Neuron (in vitro differentiated cells): ENCODE results near the gene RBFOX2.

Experiments used
- H2AFZ ChIP-seq: one replicate; pipeline ENCODE4 v1.6.1; 2013; ENCODE audit warnings: low read depth, mild to moderate bottlenecking, inconsistent platforms, low read length, moderate library complexity
- H3K27me3 ChIP-seq: one replicate; pipeline ENCODE4 v1.6.1; 2013; ENCODE audit warnings: low read length; ENCODE audit not compliant: insufficient read depth
- H3K36me3 ChIP-seq: one replicate; pipeline ENCODE4 v1.6.1; 2013; ENCODE audit warnings: low read length; ENCODE audit not compliant: insufficient read depth
- H3K4me1 ChIP-seq: one replicate; pipeline ENCODE4 v1.6.1; 2013; ENCODE audit warnings: low read length; ENCODE audit not compliant: insufficient read depth
- H3K4me3 ChIP-seq: 2 replicates; pipeline ENCODE4 v1.5.1; 2013; ENCODE audit warnings: mild to moderate bottlenecking, low read length, moderate library complexity
- H3K9me3 ChIP-seq: one replicate; pipeline ENCODE4 v1.6.1; 2013; ENCODE audit warnings: low read length

RBFOX2 gene

DNA sequence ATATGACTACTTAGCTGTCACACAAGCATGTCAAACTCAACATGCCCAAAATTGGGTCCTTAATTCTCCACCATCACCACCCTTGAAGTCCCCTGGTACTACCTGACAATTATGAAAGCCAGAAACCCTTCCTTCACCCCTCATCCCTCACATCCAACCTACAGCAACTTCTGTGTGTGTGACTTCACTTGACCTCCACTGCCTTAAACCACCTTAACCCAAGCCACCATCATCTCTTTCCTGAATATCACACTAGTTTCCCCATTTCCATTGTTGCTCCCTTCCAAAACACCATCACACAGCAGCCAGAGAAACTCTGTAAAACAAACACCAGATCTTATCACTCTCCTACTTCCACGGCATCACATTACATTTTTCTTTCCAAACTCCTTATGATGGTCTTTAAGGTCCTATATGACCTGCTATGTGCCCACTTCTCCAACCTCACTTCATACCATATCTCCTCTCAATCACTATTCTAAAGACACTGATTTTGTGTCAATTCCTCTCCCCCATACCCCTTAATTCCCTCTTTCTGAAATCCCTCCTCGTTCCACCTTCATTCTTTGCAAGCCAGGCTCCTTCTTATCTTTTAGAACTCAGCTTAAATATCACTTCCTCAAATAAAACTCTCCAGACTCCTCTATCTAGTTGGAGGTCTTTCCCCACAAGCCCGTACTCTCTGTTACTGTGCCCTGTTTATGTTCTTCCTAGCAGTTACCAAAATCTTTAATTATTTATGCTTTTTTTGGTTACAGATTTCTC lies 124.9 kb downstream of the RBFOX2 start:
- Histone ChIP-seq H2AFZ (no peak overlapping the region), H3K4me3 (no peak overlapping the region), H3K4me1 (no peaks in the 10 kb centered on the region), H3K27me3 (no peaks in the 10 kb centered on the region), H3K36me3 (no peaks in the 10 kb centered on the region), H3K9me3 (no peaks in the 10 kb centered on the region)

GRCh38 chr22:35900483-35901168 lies 128.0 kb downstream of the RBFOX2 start:
- H3K9me3 ChIP-seq, result peaks cover 2% of the 10 kb centered on the region
- no peaks in the 10 kb centered on the region for H3K27me3 ChIP-seq
- no peaks in the 10 kb centered on the region for H3K4me1 ChIP-seq
- H2AFZ ChIP-seq, result no peak overlapping the region
- H3K36me3 ChIP-seq, result no peaks in the 10 kb centered on the region
- H3K4me3 ChIP-seq, result no peak overlapping the region

- no peak overlapping the region for H2AFZ ChIP-seq
- no peaks in the 10 kb centered on the region for H3K27me3 ChIP-seq
- H3K9me3 ChIP-seq, result peaks cover 2% of the 10 kb centered on the region
- H3K4me1 ChIP-seq, result peaks cover 8% of the 10 kb centered on the region
- no peak overlapping the region for H3K4me3 ChIP-seq
- no peaks in the 10 kb centered on the region for H3K36me3 ChIP-seq
These were observed 128.9 kb downstream of the RBFOX2 start for GRCh38 chr22:35899736-35900135.

GRCh38 chr22:35896111-35896705 lies 132.4 kb downstream of the RBFOX2 start:
- H3K36me3 ChIP-seq, result no peaks in the 10 kb centered on the region
- no peak overlapping the region for H3K4me3 ChIP-seq
- peaks cover 19% of the 10 kb centered on the region for H3K4me1 ChIP-seq
- no peaks in the 10 kb centered on the region for H3K27me3 ChIP-seq
- no peak overlapping the region for H2AFZ ChIP-seq
- H3K9me3 ChIP-seq, result peaks cover 2% of the 10 kb centered on the region

- Histone ChIP-seq H3K9me3 (peaks cover 2% of the 10 kb centered on the region), H3K36me3 (no peaks in the 10 kb centered on the region), H3K4me3 (no peak overlapping the region), H2AFZ (no peak overlapping the region), H3K4me1 (peaks cover 19% of the 10 kb centered on the region), H3K27me3 (no peaks in the 10 kb centered on the region)
These were observed 133.5 kb downstream of the RBFOX2 start for GRCh38 chr22:35894937-35895708.

DNA sequence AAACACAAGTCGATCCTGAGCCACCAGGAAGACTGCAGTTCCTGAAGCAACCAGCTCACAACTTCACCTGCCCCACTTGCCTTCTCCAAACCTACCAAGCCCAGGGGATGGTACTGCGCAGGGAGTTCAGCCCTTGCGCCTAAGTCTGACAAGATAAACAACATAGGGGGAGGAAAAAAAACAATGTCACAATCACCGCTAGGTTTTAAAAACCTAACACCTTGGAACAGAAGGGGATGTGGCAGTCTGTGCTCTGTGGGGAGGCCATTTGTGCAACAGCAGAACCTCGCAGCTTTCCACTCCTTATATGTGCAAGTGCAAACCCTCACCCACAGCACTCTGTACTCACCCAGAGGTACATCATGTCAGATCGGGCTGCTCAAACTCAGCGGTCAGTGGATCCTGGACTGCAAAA lies 134.2 kb downstream of the RBFOX2 start:
- Histone ChIP-seq H3K27me3 (no peaks in the 10 kb centered on the region), H3K9me3 (peaks cover 2% of the 10 kb centered on the region), H3K4me3 (no peak overlapping the region), H3K36me3 (no peaks in the 10 kb centered on the region), H2AFZ (no peak overlapping the region), H3K4me1 (peaks cover 19% of the 10 kb centered on the region)

- no peak overlapping the region for H3K4me3 ChIP-seq
- H2AFZ ChIP-seq, result no peak overlapping the region
- H3K9me3 ChIP-seq, result peaks cover 2% of the 10 kb centered on the region
- no peaks in the 10 kb centered on the region for H3K27me3 ChIP-seq
- H3K36me3 ChIP-seq, result no peaks in the 10 kb centered on the region
- H3K4me1 ChIP-seq, result peaks cover 19% of the 10 kb centered on the region
These were observed 134.9 kb downstream of the RBFOX2 start for GRCh38 chr22:35893698-35894097.

GRCh38 chr22:35892192-35892591 lies 136.4 kb downstream of the RBFOX2 start:
- Histone ChIP-seq H3K4me1 (peaks cover 19% of the 10 kb centered on the region), H3K4me3 (no peak overlapping the region), H3K27me3 (no peaks in the 10 kb centered on the region), H3K36me3 (no peaks in the 10 kb centered on the region), H2AFZ (no peak overlapping the region), H3K9me3 (no peaks in the 10 kb centered on the region)

DNA sequence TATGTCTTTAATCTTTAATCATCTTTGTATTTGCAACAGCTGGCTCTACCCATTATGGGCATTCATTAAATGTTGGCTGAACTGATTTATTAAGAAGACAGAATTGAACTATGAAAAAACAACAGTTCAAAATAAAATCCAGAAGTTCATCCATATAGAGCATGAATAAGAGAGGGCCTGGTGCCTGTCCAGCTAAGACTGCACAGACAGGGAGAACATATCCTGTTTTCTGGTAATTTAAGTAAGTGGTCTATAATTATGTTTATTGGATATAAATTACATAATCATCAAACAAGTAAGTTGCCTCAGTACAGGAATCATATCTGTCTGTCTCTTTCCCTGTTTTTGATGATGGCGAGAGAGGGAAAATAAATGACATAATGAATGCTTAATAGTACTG lies 137.2 kb downstream of the RBFOX2 start:
- Histone ChIP-seq H3K4me3 (no peak overlapping the region), H2AFZ (no peak overlapping the region), H3K36me3 (no peaks in the 10 kb centered on the region), H3K27me3 (no peaks in the 10 kb centered on the region), H3K9me3 (no peaks in the 10 kb centered on the region), H3K4me1 (peaks cover 19% of the 10 kb centered on the region)

DNA sequence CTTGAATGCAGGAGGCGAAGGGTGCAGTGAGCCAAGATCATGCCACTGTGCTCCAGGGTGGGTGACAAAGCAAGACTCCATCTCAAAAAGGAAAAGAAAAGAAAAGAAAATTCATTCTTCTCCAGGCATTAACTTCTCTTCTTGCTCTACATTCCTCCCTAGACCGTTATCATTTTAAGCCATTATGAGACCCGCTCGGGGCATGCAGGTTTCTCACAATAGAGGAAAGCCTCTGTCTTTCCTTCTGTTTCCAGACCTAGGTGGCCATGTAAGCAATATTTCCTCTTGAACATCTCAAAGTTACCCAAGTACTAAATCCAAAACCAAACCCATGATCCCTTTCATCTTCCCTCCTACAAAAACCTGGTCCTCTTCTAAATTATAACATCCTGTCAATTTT lies 139.6 kb downstream of the RBFOX2 start:
- Histone ChIP-seq H3K9me3 (no peaks in the 10 kb centered on the region), H2AFZ (no peak overlapping the region), H3K4me3 (no peak overlapping the region), H3K27me3 (no peaks in the 10 kb centered on the region), H3K36me3 (peaks cover 3% of the 10 kb centered on the region), H3K4me1 (peaks cover 6% of the 10 kb centered on the region)

DNA sequence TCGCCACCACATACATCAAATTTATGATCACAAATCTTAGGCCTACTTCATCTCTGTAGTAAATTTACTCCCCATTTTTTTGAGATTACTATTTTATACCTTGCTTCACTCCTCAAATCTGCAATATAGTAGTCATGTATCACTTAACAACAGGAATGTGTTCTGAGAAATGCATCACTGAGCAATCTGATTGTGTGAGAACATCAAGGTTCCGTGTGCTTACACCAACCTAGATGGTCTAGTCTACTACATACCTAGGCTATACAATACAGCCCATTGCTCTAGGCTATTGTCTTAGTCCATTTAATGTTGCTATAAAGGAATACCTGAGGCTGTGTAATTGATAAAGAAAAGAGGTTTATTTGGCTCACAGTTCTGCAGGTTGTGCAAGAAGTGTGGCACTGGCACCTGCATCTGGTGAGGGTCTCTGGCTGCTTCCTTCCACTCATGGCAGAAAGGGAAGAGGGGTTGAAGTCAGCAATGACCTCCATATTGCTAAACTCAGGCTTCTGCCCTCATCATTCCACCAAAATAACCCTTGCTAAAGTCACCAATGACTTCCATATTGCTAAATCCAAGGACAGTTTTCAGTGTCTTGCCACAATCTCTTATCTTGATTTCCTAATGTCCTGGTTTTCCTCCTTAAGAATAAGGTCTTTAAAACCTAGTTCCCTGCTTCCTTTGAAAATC lies 140.3 kb downstream of the RBFOX2 start:
- no peaks in the 10 kb centered on the region for H3K9me3 ChIP-seq
- H3K27me3 ChIP-seq, result no peaks in the 10 kb centered on the region
- H3K4me1 ChIP-seq, result peaks cover 5% of the 10 kb centered on the region
- H3K36me3 ChIP-seq, result peaks cover 3% of the 10 kb centered on the region
- H2AFZ ChIP-seq, result no peak overlapping the region
- H3K4me3 ChIP-seq, result no peak overlapping the region

- no peaks in the 10 kb centered on the region for H3K27me3 ChIP-seq
- H2AFZ ChIP-seq, result no peak overlapping the region
- peaks cover 10% of the 10 kb centered on the region for H3K4me1 ChIP-seq
- no peaks in the 10 kb centered on the region for H3K9me3 ChIP-seq
- peaks cover 3% of the 10 kb centered on the region for H3K36me3 ChIP-seq
- H3K4me3 ChIP-seq, result no peak overlapping the region
These were observed 141.2 kb downstream of the RBFOX2 start for GRCh38 chr22:35887296-35887875.
